ENCODE data around the gene A2ML1.

DNA sequence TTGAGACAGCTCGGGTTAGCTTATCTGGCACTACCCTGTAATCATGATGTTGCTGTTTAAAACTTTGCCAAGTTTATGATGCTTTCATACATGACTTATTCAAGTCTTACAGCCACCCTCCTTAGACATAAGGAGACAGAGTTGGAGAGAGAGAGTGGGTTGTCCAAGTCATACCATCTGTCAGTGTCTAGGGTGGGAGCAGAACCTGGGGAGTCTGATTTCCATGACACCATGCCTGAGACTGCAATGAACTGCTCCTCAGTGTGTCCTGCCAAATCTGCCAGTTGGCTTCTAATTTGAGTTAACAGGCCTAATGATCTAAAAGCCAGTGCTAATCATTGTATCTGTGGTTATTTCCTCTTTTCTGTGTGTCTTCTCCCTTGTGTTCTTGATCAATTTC is 48.2 kb downstream of the A2ML1 start:
- TF ChIP-seq, protein P1, sequence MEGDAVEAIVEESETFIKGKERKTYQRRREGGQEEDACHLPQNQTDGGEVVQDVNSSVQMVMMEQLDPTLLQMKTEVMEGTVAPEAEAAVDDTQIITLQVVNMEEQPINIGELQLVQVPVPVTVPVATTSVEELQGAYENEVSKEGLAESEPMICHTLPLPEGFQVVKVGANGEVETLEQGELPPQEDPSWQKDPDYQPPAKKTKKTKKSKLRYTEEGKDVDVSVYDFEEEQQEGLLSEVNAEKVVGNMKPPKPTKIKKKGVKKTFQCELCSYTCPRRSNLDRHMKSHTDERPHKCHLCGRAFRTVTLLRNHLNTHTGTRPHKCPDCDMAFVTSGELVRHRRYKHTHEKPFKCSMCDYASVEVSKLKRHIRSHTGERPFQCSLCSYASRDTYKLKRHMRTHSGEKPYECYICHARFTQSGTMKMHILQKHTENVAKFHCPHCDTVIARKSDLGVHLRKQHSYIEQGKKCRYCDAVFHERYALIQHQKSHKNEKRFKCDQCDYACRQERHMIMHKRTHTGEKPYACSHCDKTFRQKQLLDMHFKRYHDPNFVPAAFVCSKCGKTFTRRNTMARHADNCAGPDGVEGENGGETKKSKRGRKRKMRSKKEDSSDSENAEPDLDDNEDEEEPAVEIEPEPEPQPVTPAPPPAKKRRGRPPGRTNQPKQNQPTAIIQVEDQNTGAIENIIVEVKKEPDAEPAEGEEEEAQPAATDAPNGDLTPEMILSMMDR (IDR thresholded peaks at IDR 0.05; ENCODE audit: low read depth, low read length, poor library complexity, severe bottlenecking) = no peak
- TF ChIP-seq EZH2phosphoT487 (IDR thresholded peaks at IDR 0.05; ENCODE audit: borderline replicate concordance, low read length) = no peak
